MM.1S (cell line): Measurements from ENCODE around the gene ALDH9A1.

Experiments
- EZH2 ChIP-seq: fragments of 300-600 bp; sonication (generic); optimal IDR thresholded peaks from 2 replicates; pipeline ENCODE3; 2017; ENCODE audit warnings: low read depth, mild to moderate bottlenecking, antibody characterized with exemption, low read length, mixed read lengths
- TF ChIP-seq, protein P1 (sequence below): fragments of 300-600 bp; sonication (generic); IDR thresholded peaks from 2 replicates; pipeline ENCODE4 v1.5.1; 2016; ENCODE audit warnings: antibody characterized with exemption, low read length, mixed read lengths

DNA sequence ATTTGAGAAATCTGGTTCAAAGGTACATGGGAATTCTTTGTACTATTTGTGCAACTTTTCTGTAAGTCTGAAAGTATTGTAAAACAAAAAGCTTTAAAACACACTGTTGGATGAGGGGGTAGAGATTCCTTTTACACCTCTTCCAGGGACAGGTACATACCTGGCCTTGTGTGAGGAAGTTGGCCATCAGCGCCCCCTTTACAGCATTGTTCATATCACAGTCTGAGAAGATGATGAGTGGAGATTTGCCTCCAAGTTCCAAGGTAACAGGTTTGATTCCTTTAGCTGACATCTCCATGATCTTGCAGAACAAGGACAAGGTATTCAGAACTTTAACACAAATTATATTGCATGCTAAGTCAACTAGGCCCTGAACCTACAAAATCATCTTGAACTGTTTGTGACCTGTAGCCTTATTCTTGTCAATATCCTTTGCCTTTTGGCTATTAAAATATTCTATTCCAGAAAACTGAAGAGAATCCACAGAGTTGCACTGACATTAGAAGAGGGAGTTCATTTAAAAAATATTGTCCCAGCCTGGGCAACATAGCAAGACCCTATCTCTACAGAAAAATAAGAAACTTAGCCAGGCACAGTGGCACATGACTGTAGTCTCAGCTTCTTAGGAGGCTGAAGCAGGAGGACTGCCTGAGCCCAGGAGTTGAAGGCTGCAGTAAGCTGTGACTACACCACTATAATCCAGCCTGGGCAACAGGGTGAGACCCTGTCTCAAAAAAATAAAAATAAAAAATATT, 18.9 kb downstream of the ALDH9A1 start:
- TF ChIP-seq, protein P1, sequence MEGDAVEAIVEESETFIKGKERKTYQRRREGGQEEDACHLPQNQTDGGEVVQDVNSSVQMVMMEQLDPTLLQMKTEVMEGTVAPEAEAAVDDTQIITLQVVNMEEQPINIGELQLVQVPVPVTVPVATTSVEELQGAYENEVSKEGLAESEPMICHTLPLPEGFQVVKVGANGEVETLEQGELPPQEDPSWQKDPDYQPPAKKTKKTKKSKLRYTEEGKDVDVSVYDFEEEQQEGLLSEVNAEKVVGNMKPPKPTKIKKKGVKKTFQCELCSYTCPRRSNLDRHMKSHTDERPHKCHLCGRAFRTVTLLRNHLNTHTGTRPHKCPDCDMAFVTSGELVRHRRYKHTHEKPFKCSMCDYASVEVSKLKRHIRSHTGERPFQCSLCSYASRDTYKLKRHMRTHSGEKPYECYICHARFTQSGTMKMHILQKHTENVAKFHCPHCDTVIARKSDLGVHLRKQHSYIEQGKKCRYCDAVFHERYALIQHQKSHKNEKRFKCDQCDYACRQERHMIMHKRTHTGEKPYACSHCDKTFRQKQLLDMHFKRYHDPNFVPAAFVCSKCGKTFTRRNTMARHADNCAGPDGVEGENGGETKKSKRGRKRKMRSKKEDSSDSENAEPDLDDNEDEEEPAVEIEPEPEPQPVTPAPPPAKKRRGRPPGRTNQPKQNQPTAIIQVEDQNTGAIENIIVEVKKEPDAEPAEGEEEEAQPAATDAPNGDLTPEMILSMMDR: no peak
- TF ChIP-seq EZH2: no peak
